NCI-H510A (cell line): ENCODE data around the gene KNTC1.
"Not testable (repeated sequence)": the region's sequence is repeated elsewhere in the genome, so short reads cannot be mapped to it uniquely, and the experiment has no call there.

Experiments used
- DNase-seq: peaks from one replicate; lab custom pipeline; 2025; lab: John Stamatoyannopoulos, UW

Gene KNTC1, protein sequence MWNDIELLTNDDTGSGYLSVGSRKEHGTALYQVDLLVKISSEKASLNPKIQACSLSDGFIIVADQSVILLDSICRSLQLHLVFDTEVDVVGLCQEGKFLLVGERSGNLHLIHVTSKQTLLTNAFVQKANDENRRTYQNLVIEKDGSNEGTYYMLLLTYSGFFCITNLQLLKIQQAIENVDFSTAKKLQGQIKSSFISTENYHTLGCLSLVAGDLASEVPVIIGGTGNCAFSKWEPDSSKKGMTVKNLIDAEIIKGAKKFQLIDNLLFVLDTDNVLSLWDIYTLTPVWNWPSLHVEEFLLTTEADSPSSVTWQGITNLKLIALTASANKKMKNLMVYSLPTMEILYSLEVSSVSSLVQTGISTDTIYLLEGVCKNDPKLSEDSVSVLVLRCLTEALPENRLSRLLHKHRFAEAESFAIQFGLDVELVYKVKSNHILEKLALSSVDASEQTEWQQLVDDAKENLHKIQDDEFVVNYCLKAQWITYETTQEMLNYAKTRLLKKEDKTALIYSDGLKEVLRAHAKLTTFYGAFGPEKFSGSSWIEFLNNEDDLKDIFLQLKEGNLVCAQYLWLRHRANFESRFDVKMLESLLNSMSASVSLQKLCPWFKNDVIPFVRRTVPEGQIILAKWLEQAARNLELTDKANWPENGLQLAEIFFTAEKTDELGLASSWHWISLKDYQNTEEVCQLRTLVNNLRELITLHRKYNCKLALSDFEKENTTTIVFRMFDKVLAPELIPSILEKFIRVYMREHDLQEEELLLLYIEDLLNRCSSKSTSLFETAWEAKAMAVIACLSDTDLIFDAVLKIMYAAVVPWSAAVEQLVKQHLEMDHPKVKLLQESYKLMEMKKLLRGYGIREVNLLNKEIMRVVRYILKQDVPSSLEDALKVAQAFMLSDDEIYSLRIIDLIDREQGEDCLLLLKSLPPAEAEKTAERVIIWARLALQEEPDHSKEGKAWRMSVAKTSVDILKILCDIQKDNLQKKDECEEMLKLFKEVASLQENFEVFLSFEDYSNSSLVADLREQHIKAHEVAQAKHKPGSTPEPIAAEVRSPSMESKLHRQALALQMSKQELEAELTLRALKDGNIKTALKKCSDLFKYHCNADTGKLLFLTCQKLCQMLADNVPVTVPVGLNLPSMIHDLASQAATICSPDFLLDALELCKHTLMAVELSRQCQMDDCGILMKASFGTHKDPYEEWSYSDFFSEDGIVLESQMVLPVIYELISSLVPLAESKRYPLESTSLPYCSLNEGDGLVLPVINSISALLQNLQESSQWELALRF (N-terminal part only)

DNA sequence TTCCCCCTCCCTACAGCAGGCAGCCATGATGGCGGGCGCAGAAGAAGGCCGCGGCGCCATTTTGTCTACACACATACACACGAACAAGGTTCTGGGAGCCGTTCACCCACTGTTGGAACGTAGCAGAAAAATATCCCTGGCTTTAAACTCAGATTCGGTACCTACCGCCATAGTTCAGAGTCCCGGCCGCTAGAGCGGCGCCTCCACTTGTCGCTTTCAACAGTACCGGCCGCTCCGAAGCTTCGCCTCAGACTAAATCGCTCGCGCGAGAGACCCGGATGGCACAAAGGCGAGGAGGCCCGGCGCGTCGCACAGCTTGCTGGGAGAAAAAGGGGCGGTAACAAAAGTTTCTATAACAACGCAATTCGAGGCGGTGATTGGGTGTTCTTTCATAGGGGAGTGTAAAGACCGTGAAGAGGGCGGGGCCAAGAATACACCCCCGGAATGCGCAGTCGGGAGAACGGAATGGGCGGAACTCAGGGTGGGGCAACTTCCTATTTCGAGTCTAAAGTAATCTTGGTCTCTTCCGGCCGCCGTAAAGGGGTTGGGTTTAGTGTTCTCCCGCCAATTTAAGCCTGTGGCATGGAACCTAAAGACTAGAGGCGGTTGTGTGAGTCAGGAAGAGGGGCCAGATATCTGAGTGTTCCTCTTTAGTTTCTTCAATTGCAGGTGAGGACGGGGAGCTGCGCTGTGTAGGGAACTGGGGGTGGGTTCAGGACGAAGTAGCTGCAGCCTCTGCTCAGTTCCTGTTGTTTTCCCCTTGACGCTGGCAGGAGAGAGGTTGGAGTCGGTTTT is at the start of gene KNTC1, which contains the start of gene RSRC2:
Gene KNTC1, plus strand, starts transcription at position 567 of the 795 bp plus-strand sequence. CDS start 2,815 bp downstream, outside the sequence.
Gene RSRC2, minus strand, starts transcription at position 254 of the 795 bp plus-strand sequence. Its CDS starts 83 bp downstream, at position 171.
- DNase-seq: peak; percentile 99

DNA sequence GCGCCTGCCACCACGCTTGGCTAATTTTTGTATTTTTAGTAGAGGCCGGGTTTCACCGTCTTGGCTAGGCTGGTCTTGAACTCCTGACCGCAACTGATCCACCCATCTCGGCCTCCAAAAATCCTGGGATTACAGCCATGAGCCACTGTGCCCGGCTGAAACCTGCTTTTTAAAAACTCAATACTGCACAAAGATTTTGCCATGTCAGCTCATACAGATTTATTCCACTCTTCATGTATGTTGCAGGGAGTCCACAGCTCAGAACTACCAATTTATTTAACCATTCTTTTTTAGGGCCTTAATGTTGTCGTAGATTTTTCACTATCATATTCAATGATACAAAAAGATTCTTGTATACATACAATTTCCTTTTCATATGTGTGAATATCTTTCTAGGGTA is 46.3 kb upstream of the KNTC1 start:
- DNase-seq: no peak

DNA sequence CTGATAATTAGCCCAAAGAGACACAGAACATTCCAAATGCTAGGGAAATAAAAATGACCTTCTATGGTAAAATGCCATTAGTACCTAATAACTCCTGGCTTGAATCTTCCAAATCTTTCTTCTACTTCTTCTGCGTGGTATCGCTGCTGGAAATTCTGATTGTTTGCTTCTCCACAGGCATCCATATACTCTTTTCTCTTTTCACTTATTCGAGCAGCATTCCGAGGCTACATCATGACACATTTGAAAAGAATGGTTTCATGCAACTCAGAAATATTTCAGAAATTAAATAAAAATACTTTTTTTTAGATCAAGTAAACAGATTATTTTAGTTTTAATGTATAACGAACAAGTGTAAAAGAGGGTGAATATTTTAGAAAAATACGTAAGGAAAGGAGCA is 45.2 kb upstream of the KNTC1 start:
- no peak for DNase-seq

DNA sequence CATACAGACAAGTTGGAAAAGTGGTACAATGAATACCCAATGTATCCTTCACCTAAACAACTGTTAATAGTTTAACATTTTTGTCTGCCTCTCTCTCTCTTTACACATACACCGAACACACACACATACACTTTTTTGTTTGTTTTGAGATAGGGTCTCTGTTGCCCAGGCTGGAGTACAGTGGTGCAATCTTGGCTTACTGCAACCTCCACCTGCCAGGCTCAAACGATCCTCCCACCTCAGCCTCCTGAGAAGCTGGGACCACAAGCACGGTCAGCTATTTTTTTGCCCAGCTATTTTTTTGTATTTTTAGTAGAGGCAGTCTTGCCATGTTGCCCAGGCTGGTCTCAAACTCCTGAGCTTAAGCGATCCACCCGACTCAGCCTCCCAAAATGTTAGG is 43.1 kb upstream of the KNTC1 start:
- no peak for DNase-seq

DNA sequence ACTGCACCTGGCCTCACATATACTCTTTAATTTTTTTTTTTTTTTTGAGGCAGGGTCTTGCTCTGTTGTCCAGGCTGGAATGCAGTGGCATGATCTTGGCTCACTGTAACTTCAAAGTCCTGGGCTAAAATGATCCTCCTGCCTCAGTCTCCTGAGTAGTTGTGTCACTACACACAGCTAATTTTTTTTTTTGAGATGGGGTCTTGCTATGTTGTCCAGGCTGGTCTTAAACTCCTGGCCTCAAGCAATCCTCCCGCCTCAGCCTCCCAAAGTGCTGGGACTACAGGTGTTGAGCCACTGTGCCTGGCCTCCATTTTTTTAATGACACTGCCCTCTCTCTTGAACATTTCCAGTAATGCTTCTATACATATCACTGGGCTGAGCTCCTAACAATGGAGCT is 42.7 kb upstream of the KNTC1 start:
- not testable (repeated sequence) for DNase-seq

DNA sequence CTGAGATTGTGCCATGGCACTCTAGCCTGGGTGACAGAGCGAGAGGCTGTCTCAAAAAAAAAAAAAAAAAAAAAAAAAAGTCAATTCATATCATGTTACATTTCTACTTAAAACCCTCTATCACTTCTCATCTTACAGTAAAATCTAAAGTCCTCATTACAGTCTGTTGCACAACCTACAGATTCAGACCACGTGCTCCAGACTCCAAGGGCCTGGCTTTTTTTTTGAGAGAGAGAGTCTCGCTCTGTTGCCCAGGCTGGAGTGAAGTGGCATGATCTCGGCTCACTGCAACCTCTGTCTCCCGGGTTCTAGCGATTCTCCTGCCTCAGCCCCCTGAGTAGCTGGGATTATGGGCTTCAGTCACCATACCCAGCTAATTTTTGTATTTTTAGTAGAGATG is 40.7 kb upstream of the KNTC1 start:
- DNase-seq: not testable (repeated sequence)

DNA sequence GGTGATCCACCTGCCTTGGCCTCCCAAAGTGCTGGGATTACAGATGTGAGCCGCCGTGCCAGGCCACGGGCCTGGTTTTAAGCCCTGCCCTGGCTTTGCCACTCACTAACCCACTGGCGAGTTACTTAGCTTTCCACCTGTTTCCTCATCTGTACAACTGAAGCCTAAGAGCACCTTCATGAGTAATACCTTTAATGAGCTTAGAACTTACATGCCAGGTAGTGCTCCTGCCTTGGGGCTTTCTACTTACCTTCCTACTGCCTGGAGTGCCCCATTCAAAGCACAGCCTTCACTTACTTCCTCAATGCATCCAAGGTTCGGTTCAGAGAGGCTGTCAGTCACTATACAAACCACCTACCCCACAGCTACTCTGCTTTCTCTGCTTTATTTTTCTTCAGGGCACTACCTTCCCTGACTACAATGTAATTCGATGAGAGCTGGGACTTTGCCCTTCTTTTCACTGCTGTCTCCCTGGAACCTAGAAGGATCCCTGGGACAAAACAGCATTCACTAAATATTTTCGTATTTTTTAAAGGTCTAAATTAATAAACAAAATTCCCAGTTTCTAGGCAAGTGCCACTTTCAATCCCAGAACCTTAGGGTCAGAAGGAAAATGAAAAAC is 40.1 kb upstream of the KNTC1 start:
- DNase-seq: no peak

DNA sequence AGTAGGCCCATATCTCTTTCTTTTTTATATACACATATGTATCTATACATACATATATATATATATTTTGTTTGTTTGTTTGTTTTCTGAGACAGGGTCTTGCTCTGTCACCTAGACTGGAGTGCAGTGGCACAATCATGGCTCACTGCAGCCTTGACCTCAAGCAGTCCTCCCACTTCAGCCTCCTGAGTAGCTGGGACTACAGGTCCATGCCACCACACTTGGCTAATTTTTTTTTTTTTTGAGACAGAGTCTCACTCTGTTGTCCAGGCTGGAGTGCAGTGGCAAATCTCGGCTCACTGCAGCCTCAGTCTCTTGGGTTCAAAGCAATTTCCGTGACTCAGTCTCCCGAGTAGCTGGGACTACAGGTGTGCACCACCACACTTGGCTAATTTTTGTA is 39.2 kb upstream of the KNTC1 start:
- DNase-seq: not testable (repeated sequence)

DNA sequence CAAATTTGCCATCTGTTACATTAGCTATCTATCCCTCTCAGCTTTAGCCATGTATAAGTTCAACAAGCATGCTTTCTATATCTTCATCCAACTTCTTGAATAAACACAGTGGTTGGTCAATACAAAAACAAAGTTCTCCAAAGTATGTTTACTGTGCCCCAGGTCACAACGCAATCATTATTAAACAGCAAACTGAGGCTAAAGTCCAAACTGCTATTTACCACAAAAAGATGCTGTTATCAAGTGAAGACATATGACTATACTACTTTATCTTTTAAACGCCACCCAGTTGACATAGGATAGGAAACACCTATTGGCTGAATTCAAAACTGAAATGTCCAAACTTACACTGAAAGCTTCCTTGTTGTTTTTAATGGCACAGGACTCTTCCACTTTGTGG is 38.0 kb upstream of the KNTC1 start:
- DNase-seq: no peak

DNA sequence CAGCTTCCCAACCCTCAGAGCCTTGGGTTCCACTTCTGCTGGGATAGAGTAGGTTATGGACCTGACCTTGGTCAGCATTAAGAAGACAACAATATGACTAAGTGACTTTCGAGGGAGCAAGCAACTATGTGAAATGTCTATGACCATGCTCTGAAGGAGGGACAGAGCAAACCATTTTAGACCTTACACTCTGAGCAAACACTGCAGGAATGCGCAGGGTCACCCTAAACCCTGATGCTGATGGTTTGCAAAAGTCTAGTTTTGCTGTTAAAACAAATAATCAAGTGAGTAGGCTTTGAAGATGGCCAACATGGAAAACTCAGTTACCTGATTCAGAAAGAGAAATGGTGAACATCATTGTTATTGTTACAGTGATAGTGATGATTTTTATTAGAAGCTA is 35.1 kb upstream of the KNTC1 start:
- no peak for DNase-seq

DNA sequence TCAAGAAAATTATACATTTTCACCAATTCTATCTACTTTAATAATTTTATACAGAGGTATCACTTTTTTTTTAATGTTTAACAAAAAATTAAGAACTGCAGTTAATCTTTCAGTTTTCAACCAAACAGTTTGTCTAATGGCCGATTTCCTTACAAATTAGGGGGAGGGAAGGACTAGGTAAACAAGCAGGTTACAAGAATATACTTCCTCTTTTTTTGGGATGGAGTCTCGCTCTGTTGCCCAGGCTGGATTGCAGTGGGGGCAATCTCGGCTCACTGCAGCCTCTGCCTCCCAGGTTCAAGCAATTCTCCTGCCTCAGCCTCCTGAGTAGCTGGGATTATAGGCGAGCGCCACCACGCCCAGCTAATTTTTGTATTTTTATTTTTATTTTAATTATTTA is 33.8 kb upstream of the KNTC1 start:
- not testable (repeated sequence) for DNase-seq

DNA sequence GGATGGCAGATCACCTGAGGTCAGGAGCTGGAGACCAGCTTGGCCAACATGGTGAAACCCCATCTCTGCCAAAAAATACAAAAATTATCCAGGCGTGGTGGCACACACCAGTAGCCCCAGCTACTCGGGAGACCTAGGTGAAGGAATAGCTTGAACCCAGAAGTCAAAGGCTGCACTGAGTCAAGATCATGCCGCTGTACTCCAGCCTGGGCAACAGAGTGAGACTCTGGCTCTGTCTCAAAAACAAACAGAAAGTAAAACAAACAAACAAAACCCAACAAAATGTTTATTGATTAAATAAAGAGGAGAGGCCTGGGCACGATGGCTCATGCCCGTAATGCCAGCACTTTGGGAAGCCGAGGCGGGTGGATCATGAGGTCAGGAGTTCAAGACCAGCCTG is 31.8 kb upstream of the KNTC1 start:
- DNase-seq: no peak

DNA sequence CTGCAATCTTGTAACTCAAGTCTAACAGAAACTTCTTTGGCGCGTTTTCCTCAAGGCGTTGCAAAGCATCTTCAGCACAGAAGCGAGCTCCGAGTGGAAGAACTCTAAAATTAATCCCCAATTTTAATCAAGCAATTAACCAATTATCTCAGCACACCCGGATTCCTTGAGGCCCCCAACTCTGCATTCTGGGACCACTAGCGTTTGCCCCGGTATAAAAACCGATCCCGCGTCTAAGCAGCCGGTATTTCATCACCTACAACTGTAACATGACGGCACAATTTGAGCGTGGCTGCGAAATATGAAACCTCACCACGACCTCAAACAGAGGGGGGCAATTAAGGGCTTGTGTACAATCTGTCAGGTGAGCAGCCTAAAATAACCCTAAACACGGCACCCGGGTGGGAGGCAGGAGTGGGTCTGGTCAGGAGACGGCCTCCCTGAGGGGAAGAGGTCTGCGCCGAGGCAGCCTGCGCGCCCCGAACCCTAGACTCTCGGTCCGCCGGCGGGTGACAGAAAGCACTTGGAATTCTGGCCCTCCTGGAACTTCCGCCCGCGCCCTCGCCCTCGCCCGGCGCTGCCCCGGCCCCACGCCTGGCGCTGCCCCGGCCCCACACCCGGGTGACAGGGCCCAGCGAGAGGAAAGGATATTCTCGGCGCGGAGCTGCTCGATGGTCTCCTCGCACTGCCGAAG is 26.9 kb upstream of the KNTC1 start:
- DNase-seq: peak; percentile 47

DNA sequence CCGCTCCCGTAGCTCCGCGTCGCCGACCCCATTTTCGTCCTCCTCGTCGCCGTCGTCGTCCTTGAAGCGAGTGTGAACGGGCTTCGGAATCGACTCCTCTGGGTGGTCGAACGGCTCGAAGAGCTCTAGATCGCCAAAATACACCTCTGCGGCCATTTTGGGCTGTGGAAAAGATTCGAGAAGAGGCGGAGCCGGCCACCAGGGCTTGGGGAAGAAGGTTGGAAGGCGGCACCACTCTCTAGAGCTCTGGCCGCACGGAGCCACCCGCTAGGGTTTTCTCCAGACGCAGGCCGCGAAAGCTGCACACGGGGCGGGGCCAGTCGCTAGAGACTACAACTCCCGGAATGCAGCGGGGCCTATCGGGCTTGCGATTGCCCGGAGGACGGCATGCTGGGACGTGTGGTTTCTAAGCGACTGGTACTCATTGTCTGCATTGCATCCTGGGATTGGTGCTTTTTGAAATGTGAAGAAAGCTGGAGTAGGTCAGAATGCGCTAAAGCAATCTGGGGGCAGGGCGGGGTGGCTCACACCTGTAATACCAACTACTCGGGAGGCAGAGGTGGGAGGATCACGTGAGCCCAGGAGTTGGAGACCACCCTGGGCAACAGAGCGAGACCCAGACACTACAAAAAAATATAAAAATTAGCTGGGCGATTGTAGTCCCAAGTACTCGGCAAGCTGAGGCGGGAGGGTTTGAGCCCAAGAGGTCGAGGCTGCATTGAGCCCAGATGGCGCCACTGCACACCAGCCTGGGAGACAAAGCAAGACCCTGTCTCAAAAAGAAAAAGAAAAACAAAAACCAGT is 26.2 kb upstream of the KNTC1 start, which contains the start of gene ZCCHC8:
Gene ZCCHC8, minus strand, starts transcription at position 248 of the 804 bp plus-strand sequence. Its CDS starts 92 bp downstream, at position 156.
- peak; percentile 99 for DNase-seq

DNA sequence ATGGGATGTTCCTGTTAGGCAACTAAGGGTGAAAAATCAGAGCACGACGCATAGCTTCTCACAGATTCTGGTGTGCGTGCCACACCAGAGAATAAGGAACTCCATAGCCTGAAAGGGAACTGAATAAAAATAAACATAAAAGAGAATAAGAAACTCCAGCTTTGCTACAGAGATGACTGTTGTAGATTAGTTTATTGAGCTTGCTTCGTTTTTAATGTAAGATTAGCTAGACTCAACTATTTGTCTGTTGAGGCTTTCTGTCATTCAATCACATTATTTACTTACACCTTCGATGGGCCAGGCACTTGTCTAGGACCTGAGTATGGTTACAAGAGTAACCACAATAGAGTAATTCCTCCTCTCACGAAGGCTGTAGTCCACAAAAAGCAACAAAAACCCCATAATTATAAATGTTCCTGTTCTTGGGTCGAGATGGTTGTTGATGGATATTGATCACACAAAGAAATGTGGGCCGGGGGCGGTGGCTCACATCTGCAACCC is 25.5 kb upstream of the KNTC1 start:
- no peak for DNase-seq

DNA sequence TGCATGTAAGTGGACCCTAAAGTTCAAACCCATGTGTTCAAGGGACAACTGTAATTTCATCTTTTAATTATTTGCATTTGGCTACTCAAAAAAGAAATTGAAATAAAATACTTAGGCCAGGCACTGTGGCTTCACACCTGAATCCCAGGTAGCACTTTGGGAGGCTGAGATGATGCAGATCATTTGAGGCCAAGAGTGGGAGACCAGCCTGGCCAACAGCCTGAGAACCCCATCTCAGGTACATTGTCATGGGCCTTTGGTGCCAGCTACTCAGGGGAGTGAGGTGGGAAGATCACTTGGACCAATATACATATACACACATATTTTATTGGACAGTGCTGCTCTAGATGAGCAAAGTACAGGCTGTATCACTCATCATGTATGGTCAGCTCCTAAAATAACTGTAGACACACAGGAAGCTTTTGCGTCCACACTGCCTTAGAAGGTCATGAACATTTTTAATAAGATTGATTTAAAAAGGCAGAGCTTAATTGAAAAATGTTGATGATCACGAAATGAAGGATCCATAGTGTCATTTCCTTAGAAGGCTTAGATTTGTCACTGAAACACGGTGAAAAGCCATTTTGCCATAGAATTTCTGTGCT is 23.8 kb upstream of the KNTC1 start:
- DNase-seq: no peak

DNA sequence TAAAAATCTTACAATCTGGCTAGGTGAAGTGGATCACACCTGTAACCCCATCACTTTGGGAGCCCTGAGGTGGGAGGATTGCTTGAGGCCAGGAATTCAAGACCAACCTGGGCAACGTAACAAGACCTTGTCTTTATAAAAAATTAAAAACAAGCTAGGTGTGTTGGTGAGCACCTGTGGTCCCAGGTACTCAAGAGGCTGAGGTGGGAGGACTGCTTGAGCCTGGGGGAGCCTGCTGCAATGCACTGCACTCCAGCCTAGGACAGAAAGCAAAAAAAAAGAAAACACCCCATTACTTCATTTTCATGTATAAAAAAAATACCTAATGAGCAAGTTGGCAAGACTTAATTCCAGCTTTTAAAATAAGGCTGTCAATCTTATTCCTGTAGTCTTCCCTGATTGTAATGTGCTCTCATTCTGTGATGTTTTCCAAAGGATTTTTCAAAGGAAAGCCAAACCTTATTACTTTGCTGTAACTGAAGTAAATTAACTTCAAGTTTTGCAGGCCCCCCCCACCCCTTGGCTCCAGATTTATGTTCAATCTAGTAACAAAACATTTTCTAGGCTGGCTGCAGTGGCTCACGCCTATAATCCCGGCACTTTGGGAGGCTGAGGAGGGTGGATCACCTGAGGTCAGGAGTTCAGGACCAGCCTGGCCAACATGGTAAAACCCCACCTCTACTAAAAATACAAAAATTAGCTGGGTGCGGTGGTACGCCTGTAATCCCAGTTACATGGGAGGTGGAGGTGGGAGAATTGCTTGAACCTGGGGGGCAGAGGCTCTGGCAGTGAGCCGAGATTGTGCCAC is 23.1 kb upstream of the KNTC1 start:
- DNase-seq: no peak
